GM10266 (cell line): Measurements from ENCODE around the gene WSCD2.

ENCODE experiments used
- DNase-seq: peaks from one replicate; pipeline ENCODE4 v3.0.0; 2012; ENCODE audit errors: extremely low spot score
- TF ChIP-seq, protein P1 (sequence below): IDR thresholded peaks from 2 replicates; pipeline ENCODE4 v1.5.1; 2012; ENCODE audit warnings: mild to moderate bottlenecking, low read depth; ENCODE audit not compliant: control insufficient read depth, insufficient read depth; ENCODE audit errors: missing control alignments

Gene WSCD2

DNA sequence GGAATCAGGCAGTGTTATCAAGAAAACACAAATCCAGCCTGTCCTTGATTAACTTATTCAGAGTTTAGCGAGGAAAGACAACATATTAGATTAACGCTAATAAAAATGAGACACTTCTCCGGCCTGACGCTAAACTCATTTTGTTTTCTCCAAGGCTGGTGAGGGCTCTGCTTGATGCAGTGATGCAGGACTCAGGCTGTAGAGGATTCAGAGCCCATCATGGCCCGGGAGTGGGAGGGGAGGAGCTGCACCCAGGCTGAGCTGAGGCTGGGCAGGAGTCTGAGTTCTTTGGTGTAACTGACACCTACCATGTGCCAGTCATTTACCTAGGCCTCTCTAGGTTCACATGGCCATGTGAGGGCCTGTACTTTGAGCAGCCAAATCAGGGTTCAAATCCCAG lies 70.0 kb downstream of the WSCD2 start:
- no peak for DNase-seq
- TF ChIP-seq, protein P1, sequence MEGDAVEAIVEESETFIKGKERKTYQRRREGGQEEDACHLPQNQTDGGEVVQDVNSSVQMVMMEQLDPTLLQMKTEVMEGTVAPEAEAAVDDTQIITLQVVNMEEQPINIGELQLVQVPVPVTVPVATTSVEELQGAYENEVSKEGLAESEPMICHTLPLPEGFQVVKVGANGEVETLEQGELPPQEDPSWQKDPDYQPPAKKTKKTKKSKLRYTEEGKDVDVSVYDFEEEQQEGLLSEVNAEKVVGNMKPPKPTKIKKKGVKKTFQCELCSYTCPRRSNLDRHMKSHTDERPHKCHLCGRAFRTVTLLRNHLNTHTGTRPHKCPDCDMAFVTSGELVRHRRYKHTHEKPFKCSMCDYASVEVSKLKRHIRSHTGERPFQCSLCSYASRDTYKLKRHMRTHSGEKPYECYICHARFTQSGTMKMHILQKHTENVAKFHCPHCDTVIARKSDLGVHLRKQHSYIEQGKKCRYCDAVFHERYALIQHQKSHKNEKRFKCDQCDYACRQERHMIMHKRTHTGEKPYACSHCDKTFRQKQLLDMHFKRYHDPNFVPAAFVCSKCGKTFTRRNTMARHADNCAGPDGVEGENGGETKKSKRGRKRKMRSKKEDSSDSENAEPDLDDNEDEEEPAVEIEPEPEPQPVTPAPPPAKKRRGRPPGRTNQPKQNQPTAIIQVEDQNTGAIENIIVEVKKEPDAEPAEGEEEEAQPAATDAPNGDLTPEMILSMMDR = no peak

DNA sequence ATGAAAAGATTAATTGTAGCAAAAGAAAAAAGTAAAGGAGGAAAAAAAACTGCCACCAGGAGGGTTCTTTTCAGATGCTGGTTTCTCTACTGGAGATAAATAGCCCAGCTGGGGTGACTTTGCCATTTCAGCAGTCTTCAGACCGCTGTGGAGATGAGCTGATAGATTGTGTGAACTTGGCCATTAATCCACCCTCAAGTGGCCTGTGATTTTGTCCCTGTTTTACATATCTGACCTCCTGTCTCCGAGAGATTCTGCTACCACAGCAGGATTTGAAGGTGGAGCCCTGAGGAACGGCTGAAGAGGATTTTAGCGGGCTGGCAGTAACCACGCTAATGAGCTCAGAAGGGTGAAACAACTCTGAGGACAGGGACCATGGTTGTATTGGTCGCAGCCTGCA lies 72.7 kb downstream of the WSCD2 start:
- no peak for DNase-seq
- TF ChIP-seq, protein P1 = no peak

DNA sequence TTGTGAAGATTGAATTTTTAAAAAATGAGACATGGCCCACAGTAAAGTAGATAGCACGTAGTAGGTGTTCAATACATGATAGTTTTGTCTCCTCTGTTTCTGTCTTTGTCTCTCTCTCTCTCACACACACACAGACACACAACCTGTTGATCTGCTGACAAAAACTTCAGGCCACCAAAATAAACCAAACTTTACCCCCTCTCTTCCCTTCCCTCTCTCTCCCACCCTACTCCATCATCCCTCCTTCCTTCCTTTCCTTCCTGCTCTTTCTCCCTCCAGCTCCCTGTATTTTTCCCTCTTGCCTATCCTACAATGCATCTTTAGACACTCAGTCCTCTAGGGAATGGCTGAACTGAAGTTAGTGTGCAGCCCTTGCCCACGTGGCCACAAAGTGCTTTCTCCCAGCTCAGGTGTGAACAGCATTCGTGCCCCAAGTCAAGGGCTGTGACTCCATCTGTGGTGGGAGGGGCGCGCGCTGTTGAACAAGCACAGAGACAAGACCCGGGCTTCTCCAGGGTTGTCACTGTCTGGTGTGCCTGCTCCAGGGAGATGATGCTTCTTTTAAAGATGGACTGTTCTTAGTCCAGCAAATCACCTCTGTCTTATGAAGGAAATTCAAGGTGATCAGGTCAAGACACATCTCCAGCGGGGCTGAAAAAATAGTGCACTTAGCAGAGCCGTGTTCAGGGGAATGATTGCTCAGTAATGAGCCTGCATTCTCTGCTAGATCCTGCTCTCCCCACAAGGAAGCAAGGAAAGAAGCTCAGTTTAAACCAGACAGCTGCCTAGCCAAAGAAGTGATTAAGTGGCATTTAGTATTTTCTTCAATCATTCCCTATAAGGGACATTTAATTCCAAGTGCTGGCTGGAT lies 75.3 kb downstream of the WSCD2 start:
- DNase-seq = no peak
- TF ChIP-seq, protein P1 = no peak

DNA sequence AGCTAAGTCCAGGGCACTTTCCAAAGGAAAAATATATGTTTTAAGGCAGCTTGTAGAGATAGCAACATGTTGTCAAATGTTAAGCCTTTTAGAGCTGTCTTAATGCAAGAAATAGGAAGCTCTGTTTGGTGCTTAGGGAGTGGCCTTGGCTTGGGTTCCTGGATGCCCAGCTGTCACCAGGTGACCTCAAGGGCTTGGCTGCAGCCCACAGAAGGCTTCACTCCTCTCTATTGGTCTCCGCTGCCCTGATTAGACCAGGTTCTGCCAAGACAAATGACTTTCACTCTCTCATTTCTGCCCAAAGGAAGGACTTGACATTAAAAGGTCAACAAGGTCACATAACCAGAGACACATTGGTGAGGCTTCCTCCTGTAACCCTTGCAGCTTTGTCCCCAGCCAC lies 76.8 kb downstream of the WSCD2 start:
- TF ChIP-seq, protein P1 = no peak
- no peak for DNase-seq

DNA sequence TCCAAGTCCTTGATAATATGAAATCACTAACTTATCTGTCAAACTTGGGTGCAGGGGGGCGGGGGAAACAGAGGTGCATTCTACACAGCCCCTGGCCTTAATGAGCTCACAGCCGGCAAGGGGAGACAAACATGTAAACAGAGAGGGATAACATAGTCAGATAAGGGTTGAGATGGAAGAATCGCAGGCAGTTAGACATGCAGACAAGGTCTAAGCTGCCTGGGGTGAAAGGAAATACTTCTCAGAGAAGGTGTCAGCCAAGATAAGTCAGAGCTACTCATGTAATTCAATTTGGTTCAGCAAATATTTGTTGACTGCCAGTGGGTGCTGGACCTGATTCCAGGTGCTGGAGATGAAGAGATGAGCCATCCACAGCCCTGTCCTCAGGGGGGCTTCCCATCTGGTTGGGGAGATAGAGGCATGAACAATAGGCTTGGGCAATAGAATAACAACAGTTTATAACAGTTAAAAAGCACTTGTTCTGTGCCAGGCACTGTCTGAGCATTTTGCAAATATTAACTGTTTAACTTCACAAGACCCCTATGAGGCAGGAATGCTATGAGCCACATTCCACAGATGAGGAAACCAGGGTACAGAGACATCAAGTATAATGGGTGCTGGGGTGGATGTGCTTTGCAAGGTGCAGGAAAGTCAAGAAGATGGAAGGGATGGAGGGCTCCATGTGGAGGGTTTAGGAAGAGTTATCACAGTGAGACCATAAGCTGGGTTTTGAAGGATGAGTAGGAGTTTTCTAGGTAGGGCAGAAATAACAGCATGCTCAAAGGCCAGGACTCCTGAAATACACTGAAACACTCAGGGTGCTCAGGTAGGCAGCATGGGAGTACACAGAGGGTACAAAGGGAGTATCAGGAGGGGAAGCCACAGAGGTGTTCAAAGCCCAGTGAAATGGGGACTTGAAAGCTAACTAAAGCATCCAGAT lies 79.0 kb downstream of the WSCD2 start:
- TF ChIP-seq, protein P1 = no peak
- DNase-seq = no peak

DNA sequence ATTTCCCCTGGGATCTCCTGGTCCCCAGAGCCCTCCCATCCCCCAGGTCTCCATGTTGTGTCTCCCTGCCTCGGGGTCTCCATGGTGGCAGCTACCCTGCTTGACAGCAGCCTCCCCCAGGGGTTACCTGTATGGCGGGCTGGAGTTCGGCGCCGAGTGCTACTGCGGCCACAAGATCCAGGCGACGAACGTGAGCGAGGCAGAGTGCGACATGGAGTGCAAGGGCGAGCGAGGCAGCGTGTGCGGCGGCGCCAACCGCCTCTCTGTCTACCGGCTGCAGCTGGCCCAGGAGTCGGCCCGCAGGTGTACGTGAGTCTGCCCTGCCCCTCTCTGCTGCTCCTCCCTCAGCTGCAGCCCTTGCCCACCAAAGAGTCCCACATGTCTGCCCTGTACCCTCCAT lies 80.9 kb downstream of the WSCD2 start:
- no peak for DNase-seq
- TF ChIP-seq, protein P1 = no peak
